GM12878 (cell line): ENCODE data around the gene ADGRL4. TPM values are rescaled to one million over a fixed set of nuclear protein-coding genes. Genes with fewer than 3 reads are reported as not detected.

Source experiments
- ATAC-seq: fragments of 200-7000 bp; cut with Tn5 transposase; 3 replicates; pipeline ENCODE4 v1.9.1; 2020; ENCODE audit warnings: mild to moderate bottlenecking, moderate library complexity
- BruUV-seq: library from RNA; stranded (reverse); fragments of 400-500 nt; replicated peaks from 2 replicates; lab custom pipeline; 2021; lab: Mats Ljungman, UMichigan
- CTCF ChIA-PET: fragments of 300-600 bp; sonication (Branson Sonifier 250); formaldehyde crosslinking; extraction: SDS; loops from one replicate; lab custom pipeline; 2021; ENCODE audit warnings: inconsistent platforms; lab: Yijun Ruan, JAX
- POLR2A ChIA-PET: fragments of 350-600 bp; formaldehyde crosslinking; extraction: SDS; loops from one replicate; lab custom pipeline; 2021; ENCODE audit warnings: inconsistent platforms; lab: Charles Lee
- RAD21 ChIA-PET: fragments of 300-600 bp; sonication (Branson Sonifier 250); formaldehyde crosslinking; loops from one replicate; lab custom pipeline; 2023; ENCODE audit warnings: antibody characterized with exemption; ENCODE audit not compliant: unreplicated experiment; lab: Charles Lee
- SMC1A ChIA-PET: fragments of 300-600 bp; sonication (Branson Sonifier 250); formaldehyde crosslinking; loops from one replicate; lab custom pipeline; 2023; ENCODE audit not compliant: unreplicated experiment, uncharacterized antibody; lab: Charles Lee
- DNase-seq: peaks from one replicate; pipeline ENCODE4 v3.0.0-alpha.2; 2011; ENCODE audit warnings: low read depth, low spot score
- FAIRE-seq: peaks from 3 replicates; lab custom pipeline; 2011; peaks lifted over from hg19 to GRCh38; lab: Jason Lieb, UNC
- H2AFZ ChIP-seq: 2 replicates; pipeline ENCODE4 v1.6.0; 2011; ENCODE audit warnings: low read depth, low read length, control low read depth; ENCODE audit not compliant: control insufficient read depth
- H3K27ac ChIP-seq: 2 replicates; pipeline ENCODE4 v1.5.1; 2011; ENCODE audit warnings: control low read depth; ENCODE audit not compliant: control insufficient read depth, insufficient read depth
- H3K27me3 ChIP-seq, 2 experiments: replicated peaks in 1 of 2; 2 replicates each; pipeline versions ENCODE4 v1.6.0 to v1.6.1; 2011; ENCODE audit warnings: low read length in 1 of 2; ENCODE audit not compliant: control insufficient read depth in 2 of 2, insufficient read depth in 2 of 2
- H3K36me3 ChIP-seq, 2 experiments: 2 replicates each; pipeline ENCODE4 v1.5.1; 2011; ENCODE audit warnings: low read length in 1 of 2; ENCODE audit not compliant: control insufficient read depth in 2 of 2, insufficient read depth in 2 of 2
- H3K4me1 ChIP-seq: 2 replicates; pipeline ENCODE4 v1.6.1; 2011; ENCODE audit warnings: mild to moderate bottlenecking, low read length, moderate library complexity, mixed read lengths; ENCODE audit not compliant: control insufficient read depth, insufficient read depth
- H3K4me2 ChIP-seq: 2 replicates; pipeline ENCODE4 v1.6.0; 2011; ENCODE audit warnings: control low read depth; ENCODE audit not compliant: control insufficient read depth, insufficient read depth
- H3K4me3 ChIP-seq: fragments of 200-600 bp; sonication (generic); 2 replicates; pipeline ENCODE4 v1.5.1; 2016
- H3K79me2 ChIP-seq: 2 replicates; pipeline ENCODE4 v1.6.0; 2011; ENCODE audit warnings: low read length; ENCODE audit not compliant: control insufficient read depth, insufficient read depth
- H3K9ac ChIP-seq: 2 replicates; pipeline ENCODE4 v1.8.0; 2011; ENCODE audit warnings: low read length, control low read depth, mixed read lengths; ENCODE audit not compliant: control insufficient read depth, insufficient read depth
- H3K9me3 ChIP-seq: replicated peaks from 3 replicates; pipeline ENCODE4 v1.5.1; 2011; ENCODE audit warnings: mild to moderate bottlenecking, low read length; ENCODE audit not compliant: control insufficient read depth, insufficient read depth
- H4K20me1 ChIP-seq: 2 replicates; pipeline ENCODE4 v1.6.0; 2011; ENCODE audit not compliant: control insufficient read depth, insufficient read depth
- CUX1 ChIP-seq: IDR thresholded peaks from 2 replicates; pipeline ENCODE4 v1.6.1; 2012; ENCODE audit warnings: improper control_type of control experiment, low read depth, low read length; ENCODE audit not compliant: insufficient replicate concordance
- EP300 ChIP-seq, 2 experiments: fragments of 150-350 bp in 1 of 2; IDR thresholded peaks; 2 replicates each; pipeline ENCODE4 v1.6.1; 2011 to 2012; ENCODE audit warnings: low read depth in 2 of 2, low read length in 2 of 2, borderline replicate concordance in 1 of 2, improper control_type of control experiment in 1 of 2, inconsistent platforms in 1 of 2; ENCODE audit not compliant: control insufficient read depth in 1 of 2
- EZH2 ChIP-seq: IDR thresholded peaks from 2 replicates; pipeline ENCODE4 v1.6.1; 2012; ENCODE audit warnings: low read depth, mild to moderate bottlenecking, control low read depth, inconsistent platforms, low read length, borderline replicate concordance; ENCODE audit not compliant: control insufficient read depth
- FOXM1 ChIP-seq: IDR thresholded peaks from 2 replicates; pipeline ENCODE4 v1.6.1; 2012; ENCODE audit warnings: low read depth, mild to moderate bottlenecking, inconsistent platforms, low read length, moderate library complexity
- GATAD2B ChIP-seq: fragments of 450-650 bp; conservative IDR thresholded peaks from 2 replicates; pipeline ENCODE4 v1.6.1; 2017; ENCODE audit warnings: low read depth, mild to moderate bottlenecking, moderate library complexity
- HCFC1 ChIP-seq: fragments of 150-350 bp; IDR thresholded peaks from 2 replicates; pipeline ENCODE4 v1.6.1; 2014; ENCODE audit warnings: low read length
- IRF3 ChIP-seq: fragments of 450-650 bp; IDR thresholded peaks from 2 replicates; pipeline ENCODE4 v1.6.1; 2014; ENCODE audit warnings: mild to moderate bottlenecking
- KLF5 ChIP-seq: fragments of 450-650 bp; IDR thresholded peaks from 2 replicates; pipeline ENCODE4 v1.6.1; 2014; ENCODE audit warnings: mild to moderate bottlenecking; ENCODE audit not compliant: partially characterized antibody
- NRF1 ChIP-seq: conservative IDR thresholded peaks from 2 replicates; pipeline ENCODE4 v1.6.1; 2011; ENCODE audit warnings: mild to moderate bottlenecking, low read depth, low read length, improper control_type of control experiment
- RAD51 ChIP-seq: fragments of 450-650 bp; IDR thresholded peaks from 2 replicates; pipeline ENCODE4 v1.6.1; 2016; ENCODE audit warnings: moderate library complexity, mild to moderate bottlenecking, inconsistent platforms
- SIN3A ChIP-seq: IDR thresholded peaks from 2 replicates; pipeline ENCODE4 v1.6.1; 2012; ENCODE audit warnings: low read depth, low read length, improper control_type of control experiment
- TARDBP ChIP-seq: IDR thresholded peaks from 2 replicates; pipeline ENCODE4 v1.6.1; 2016; ENCODE audit warnings: borderline replicate concordance
- TBL1XR1 ChIP-seq: IDR thresholded peaks from 2 replicates; pipeline ENCODE4 v1.6.1; 2012; ENCODE audit warnings: low read depth, low read length, improper control_type of control experiment
- ZNF217 ChIP-seq: fragments of 450-650 bp; IDR thresholded peaks from 2 replicates; pipeline ENCODE4 v1.6.1; 2017; ENCODE audit warnings: antibody characterized with exemption, mild to moderate bottlenecking
- WGBS: methylation state at CpG from one replicate; pipeline ENCODE4 v1.1.6; 2016; ENCODE audit warnings: low lambda C conversion rate; ENCODE audit not compliant: insufficient replicate concordance, insufficient coverage; ENCODE audit errors: missing lambda C conversion rate; 5-methylcytosine and 5-hydroxymethylcytosine counted together
- in situ Hi-C: fragments of 300-500 bp; cut with MboI; formaldehyde crosslinking; loops from 9 replicates; pipeline ENCODE4 v1.14.3; 2018; ENCODE audit warnings: mixed read lengths
- intact Hi-C: fragments of 100-400 bp; cut with micrococcal nuclease; formaldehyde crosslinking; loops from one replicate; pipeline ENCODE4 v1.14.2; 2022; ENCODE audit not compliant: unreplicated experiment
- polyA plus RNA-seq, 11 experiments: library from polyadenylated mRNA; depleted of rRNA in 4 of 11; unstranded in 6 of 11; stranded (reverse) in 5 of 11; fragments of >200 nt; fragmentation: Nextera tagmentation in 4 of 11; fragmentation: Illumina TruSeq in 1 of 11; extraction: Ambion mirVana in 4 of 11; extraction: Trizol in 1 of 11; gene quantifications; 1 replicate in 1 of 11; 2 replicates in 10 of 11; pipeline versions ENCODE4 v1.2.1 to v1.2.3, GENCODE V29; 2011 to 2016; ENCODE audit warnings: inconsistent platforms in 2 of 11, missing spikeins in 2 of 11, low read depth in 1 of 11
- total RNA-seq, 4 experiments: library from RNA; depleted of rRNA in 3 of 4; stranded (reverse); fragments of >200 nt in 3 of 4; fragmentation: Illumina TruSeq in 1 of 4; extraction: Trizol in 1 of 4; gene quantifications; 2 replicates each; pipeline versions ENCODE4 v1.2.1 to v1.2.3, GENCODE V29; 2013 to 2021
- TF ChIP-seq, protein P1 (sequence below): fragments of 450-650 bp; IDR thresholded peaks from 2 replicates; pipeline ENCODE4 v1.6.1; 2017; ENCODE audit warnings: mild to moderate bottlenecking

Gene ADGRL4
- total and polyA plus RNA-seq, 10 of the 15 experiments (the other 5 are each of a cell fraction or from before 2014, with no cell fraction given) = not detected

DNA sequence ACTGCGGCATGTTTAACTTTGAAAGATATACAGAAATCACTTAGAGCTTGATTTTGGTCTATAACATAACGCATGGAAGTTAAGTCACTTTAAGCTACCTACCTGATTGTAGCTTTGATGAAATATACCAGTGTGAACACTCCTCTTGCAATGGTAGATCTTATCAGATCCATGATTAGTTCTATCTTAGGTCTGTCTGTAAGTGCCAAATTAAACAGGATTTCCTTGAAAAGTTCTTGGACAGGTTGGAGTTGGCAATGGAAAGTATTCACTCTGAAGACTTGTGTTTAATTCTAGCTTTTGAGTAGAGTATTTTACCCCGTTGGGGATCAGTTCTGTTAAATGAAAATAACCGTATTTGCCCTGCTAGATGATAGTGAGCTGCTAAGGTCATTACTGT is 4.1 kb upstream of the ADGRL4 start (continued):
- TF ChIP-seq ZNF217 = no peak
- no peak for TF ChIP-seq KLF5
- no peak for TF ChIP-seq GATAD2B
- no peak for TF ChIP-seq CUX1
- TF ChIP-seq, all 136 proteins: peak for 0

DNA sequence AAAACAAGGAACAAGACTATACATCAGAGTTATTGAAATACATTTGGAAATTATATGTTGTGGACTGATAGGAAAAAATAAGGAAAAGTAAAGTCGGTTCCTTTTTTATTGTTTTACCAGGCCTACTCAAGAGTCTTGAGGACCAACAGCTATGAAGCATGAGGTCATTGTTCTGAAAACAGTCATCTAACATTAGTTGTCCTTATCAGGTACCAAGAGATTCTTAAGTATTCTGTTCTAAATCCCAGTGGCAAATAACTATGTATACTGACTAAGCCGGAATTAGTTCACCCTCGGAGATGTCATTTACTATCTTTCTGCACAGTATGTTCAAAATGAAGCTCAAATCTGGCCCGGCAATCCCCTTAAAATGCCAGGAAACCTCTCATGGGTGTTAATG is 585 bp downstream of the ADGRL4 start:
- WGBS = 51% methylated on average over 4 of the region's 4 CpGs
- H3K4me1 ChIP-seq = no peaks in the 10 kb centered on the region
- no peaks in the 10 kb centered on the region for H3K9me3 ChIP-seq
- in situ Hi-C loops = no loop called here
- no peak overlapping the region for H3K4me2 ChIP-seq
- H3K79me2 ChIP-seq = no peaks in the 10 kb centered on the region
- DNase-seq (no peak), ATAC-seq (no peak), FAIRE-seq (no peak)
- ChIA-PET RAD21 (no interaction called here), SMC1A (no interaction called here), CTCF (no interaction called here), POLR2A (no interaction called here)
- BruUV-seq = no TSS peak
- H3K27me3 ChIP-seq = no peaks in the 10 kb centered on the region
- no peaks in the 10 kb centered on the region for H4K20me1 ChIP-seq
- no peak overlapping the region for H3K9ac ChIP-seq
- no peak overlapping the region for H3K27ac ChIP-seq
- intact Hi-C loops = no loop called here
- H3K36me3 ChIP-seq = no peaks in the 10 kb centered on the region
- no peak overlapping the region for H3K4me3 ChIP-seq
- no peak overlapping the region for H2AFZ ChIP-seq
- TF ChIP-seq HCFC1 = no peak
- TF ChIP-seq FOXM1 = no peak
- TF ChIP-seq TBL1XR1 = no peak
- TF ChIP-seq EZH2 = no peak
- TF ChIP-seq, protein P1, sequence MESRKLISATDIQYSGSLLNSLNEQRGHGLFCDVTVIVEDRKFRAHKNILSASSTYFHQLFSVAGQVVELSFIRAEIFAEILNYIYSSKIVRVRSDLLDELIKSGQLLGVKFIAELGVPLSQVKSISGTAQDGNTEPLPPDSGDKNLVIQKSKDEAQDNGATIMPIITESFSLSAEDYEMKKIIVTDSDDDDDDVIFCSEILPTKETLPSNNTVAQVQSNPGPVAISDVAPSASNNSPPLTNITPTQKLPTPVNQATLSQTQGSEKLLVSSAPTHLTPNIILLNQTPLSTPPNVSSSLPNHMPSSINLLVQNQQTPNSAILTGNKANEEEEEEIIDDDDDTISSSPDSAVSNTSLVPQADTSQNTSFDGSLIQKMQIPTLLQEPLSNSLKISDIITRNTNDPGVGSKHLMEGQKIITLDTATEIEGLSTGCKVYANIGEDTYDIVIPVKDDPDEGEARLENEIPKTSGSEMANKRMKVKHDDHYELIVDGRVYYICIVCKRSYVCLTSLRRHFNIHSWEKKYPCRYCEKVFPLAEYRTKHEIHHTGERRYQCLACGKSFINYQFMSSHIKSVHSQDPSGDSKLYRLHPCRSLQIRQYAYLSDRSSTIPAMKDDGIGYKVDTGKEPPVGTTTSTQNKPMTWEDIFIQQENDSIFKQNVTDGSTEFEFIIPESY = no peak
- TF ChIP-seq NRF1 = no peak
- TF ChIP-seq SIN3A = no peak
- no peak for TF ChIP-seq RAD51
- no peak for TF ChIP-seq TARDBP
- no peak for TF ChIP-seq EP300 (IDR thresholded peaks at IDR 0.05; ENCODE audit: borderline replicate concordance in 1 of 2, control insufficient read depth in 1 of 2, low read depth in 2 of 2, low read length in 2 of 2)
- TF ChIP-seq IRF3 = no peak
